ENCODE results near the gene RPS18. TPM values are rescaled to one million over a fixed set of nuclear protein-coding genes. Genes with fewer than 3 reads are reported as not detected.
A peak's percentile ranks its signal among the peaks of the same experiment; 100 is the strongest.

RPS18 gene
- total and polyA plus RNA-seq, 9 donors, result 4,177 to 11,953 (median 5,981) TPM

DNA sequence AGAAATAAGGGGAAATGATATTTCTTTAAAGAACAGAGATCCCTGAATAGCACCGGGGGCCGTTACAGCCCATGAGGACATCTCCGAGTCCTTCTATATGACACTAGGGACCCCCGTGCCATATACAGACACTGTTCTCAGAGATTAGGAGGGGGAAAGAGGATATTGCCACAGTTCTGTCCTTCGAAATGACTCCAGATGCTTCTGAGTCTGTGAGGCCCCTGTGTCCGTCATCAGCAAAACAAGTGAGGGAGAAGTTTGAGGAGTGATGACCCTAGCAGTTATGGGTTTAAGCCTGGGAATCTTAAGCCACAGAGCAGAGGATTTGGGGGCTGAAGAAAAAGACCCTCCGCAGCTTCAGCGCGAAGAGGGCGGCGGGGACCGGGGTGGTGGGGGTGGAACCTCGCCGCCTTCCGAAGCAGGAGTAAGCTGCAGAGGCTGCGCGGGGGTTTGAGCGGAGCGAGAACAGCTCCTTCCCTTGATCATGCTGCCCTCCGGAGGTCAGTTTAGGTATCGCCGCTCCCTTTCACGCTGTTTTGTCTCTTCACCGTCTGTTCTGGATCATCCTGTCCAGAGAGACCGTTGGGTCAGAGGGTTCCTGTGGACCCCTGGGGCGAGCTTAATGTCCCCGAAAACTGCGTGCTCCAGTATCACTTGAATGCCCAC lies 23.8 kb upstream of the RPS18 start:
- H3K27ac ChIP-seq, result peak overlapping the region; percentile 73 to 84
- H3K9me3 ChIP-seq, result no peaks in the 10 kb centered on the region
- no peaks in the 10 kb centered on the region for H3K27me3 ChIP-seq
- TF ChIP-seq EP300 (IDR thresholded peaks at IDR 0.05), result no peak
- TF ChIP-seq POLR2A (IDR thresholded peaks at IDR 0.05), result no peak
- TF ChIP-seq, protein P1, sequence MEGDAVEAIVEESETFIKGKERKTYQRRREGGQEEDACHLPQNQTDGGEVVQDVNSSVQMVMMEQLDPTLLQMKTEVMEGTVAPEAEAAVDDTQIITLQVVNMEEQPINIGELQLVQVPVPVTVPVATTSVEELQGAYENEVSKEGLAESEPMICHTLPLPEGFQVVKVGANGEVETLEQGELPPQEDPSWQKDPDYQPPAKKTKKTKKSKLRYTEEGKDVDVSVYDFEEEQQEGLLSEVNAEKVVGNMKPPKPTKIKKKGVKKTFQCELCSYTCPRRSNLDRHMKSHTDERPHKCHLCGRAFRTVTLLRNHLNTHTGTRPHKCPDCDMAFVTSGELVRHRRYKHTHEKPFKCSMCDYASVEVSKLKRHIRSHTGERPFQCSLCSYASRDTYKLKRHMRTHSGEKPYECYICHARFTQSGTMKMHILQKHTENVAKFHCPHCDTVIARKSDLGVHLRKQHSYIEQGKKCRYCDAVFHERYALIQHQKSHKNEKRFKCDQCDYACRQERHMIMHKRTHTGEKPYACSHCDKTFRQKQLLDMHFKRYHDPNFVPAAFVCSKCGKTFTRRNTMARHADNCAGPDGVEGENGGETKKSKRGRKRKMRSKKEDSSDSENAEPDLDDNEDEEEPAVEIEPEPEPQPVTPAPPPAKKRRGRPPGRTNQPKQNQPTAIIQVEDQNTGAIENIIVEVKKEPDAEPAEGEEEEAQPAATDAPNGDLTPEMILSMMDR (IDR thresholded peaks at IDR 0.05), result peak; percentile 94 to 96 (median 95)
- intact Hi-C loops (cut with DNase I), result loop anchor here (2.0 to 10.0 kb wide), 5 partner anchors 85 to 243 kb away; partner anchors contain the start of gene HLA-DOA (in 3 of the 4)
- peak; percentile 81 to 94 (median 93) for DNase-seq
- 1 to 3% (median 2%) methylated on average over 27 to 28 of the region's 28 CpGs for whole genome bisulfite sequencing, 3 donors
- H3K36me3 ChIP-seq, result no peaks in the 10 kb centered on the region
- H3K4me1 ChIP-seq (ENCODE audit: insufficient read depth), result peaks cover 3% of the 10 kb centered on the region
- peak overlapping the region; percentile 51 for H3K4me3 ChIP-seq

DNA sequence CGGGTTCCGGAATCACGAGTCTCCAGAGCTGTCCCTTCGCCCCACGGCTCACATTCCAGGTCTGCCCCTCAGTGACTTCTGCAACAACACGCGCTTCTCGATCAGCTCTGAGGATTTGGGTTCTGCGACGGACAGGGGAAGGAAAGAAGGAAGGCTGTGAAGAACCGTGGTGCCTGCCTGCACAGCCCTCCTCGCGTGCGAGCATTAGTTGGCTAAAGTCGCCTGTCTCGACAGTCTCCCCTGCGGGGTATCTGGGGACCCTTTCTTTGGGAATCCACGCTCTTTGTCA lies 23.3 kb upstream of the RPS18 start:
- Histone ChIP-seq H3K27ac (peak overlapping the region; percentile 73 to 84), H3K36me3 (no peaks in the 10 kb centered on the region), H3K4me1 (ENCODE audit: insufficient read depth) (peaks cover 3% of the 10 kb centered on the region), H3K9me3 (no peaks in the 10 kb centered on the region), H3K4me3 (peak overlapping the region; percentile 51), H3K27me3 (no peaks in the 10 kb centered on the region)
- DNase-seq, result peak in 1 of 5 donors; percentile 50
- 0 to 1% (median 1%) methylated on average over 18 of the region's 18 CpGs for WGBS, 3 donors
- intact Hi-C loops (cut with DNase I), result loop anchor here (2.0 to 10.0 kb wide), 5 partner anchors 86 to 244 kb away; partner anchors contain the start of gene HLA-DOA (in 3 of the 4)
- TF ChIP-seq EP300 (IDR thresholded peaks at IDR 0.05), result no peak
- TF ChIP-seq, protein P1 (IDR thresholded peaks at IDR 0.05), result peak in 1 of 3 donors; percentile 4

DNA sequence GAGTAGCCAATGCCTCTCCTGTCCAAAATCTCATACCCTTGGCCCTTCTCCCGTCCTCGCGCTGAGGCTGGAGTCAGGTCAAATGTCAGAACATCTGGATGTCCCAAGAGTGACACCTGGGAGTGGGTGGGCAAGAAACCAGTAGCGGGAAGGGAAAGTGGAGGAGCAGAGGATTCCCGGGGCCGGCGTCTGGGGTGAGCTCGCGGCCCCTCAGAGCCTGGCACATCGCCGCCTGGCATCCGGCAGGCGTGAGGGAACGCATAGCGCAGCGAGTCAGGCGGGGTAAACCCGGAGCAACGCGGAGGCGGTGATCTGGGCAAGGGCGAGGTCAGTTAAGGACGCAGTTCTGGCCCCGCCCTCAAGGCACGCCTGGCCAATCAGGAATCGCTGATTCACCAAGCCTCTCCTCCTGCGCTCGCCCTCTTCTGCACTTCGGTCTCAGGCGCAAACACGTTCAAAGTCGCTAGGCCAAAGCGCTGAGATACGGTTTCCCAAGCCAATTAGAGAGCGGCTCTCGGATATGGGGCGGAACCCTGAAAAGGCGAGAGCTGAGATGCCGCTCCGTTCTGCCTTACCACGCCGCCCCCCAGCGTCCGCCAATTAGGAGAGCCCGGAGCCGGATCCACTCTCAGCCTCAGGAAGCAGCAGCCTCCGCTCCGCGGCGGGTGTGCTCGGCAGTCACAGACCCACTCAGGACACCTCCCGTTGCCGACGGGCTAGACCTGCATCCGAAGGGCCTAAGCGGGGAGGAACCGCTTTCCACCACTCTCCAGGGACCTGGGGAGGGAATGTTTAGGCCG lies 22.7 kb upstream of the RPS18 start:
- 0% methylated on average over 51 to 58 of the region's 58 CpGs for WGBS, 3 donors
- Histone ChIP-seq H3K36me3 (no peaks in the 10 kb centered on the region), H3K4me3 (peak overlapping the region; percentile 62), H3K27ac (peak overlapping the region; percentile 78 to 84), H3K9me3 (no peaks in the 10 kb centered on the region), H3K27me3 (no peaks in the 10 kb centered on the region), H3K4me1 (ENCODE audit: insufficient read depth) (peaks cover 3% of the 10 kb centered on the region)
- intact Hi-C loops (cut with DNase I), result loop anchor here (2.0 to 10.0 kb wide), 5 partner anchors 86 to 244 kb away; partner anchors contain the start of gene HLA-DOA (in 3 of the 4)
- peak; percentile 94 to 98 (median 97) for DNase-seq
- TF ChIP-seq, protein P1 (IDR thresholded peaks at IDR 0.05), result peak in 2 of 3 donors; percentile 9 to 21
- peak; percentile 79 for TF ChIP-seq POLR2A (IDR thresholded peaks at IDR 0.05)
- TF ChIP-seq EP300 (IDR thresholded peaks at IDR 0.05), result no peak

DNA sequence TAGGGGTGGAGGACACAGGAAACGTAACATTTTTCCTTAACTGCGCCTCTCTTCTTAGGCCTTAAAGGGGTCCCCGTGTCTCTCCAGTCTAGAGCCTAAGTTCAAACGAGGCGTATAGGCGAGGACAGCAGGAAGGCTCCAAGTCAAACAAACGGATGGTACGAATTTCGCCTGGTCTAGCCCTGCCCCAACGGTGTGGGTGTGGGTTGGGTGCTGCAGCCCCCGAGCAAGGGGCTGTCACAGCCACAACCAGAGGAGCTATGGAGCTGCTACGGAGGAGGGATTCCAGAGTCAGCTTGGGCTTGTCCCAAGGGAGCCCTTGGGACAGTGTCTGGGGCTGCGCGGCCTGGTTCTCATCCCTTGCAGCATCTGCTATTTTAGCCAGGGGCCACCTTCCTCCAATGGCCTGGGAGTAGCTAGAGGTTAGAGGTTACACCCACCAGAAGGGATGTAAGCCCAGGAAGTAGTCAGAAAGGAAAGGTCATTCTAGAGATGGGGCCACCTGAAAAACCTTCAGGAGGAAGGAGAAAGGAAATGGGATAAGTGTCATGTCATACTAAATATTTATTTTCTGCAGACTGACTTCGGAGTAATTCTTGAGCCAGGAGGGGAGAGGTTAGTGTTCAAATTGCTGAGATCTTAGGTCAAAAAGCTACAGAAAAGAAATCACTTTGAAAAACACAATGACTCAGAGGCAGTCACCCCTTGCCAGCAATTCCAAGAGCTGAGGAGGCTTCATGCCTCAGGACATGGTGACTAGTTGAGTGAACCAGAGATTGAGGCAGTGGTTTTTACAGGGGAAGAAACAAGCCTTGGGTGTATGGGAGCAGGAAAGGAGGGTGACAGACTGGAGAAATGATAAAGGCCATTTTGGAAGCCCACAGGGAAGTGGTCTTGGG lies 21.9 kb upstream of the RPS18 start:
- intact Hi-C loops (cut with DNase I), result loop anchor here (2.0 to 10.0 kb wide), 5 partner anchors 87 to 245 kb away; partner anchors contain the start of gene HLA-DOA (in 3 of the 4)
- 9 to 17% (median 12%) methylated on average over 14 to 15 of the region's 15 CpGs for WGBS, 3 donors
- no peaks in the 10 kb centered on the region for H3K9me3 ChIP-seq
- H3K4me1 ChIP-seq (ENCODE audit: insufficient read depth), result peaks cover 3% of the 10 kb centered on the region
- TF ChIP-seq, protein P1 (IDR thresholded peaks at IDR 0.05), result no peak
- no peak for TF ChIP-seq EP300 (IDR thresholded peaks at IDR 0.05)
- no peak for TF ChIP-seq POLR2A (IDR thresholded peaks at IDR 0.05)
- H3K4me3 ChIP-seq, result peak overlapping the region; percentile 62
- no peaks in the 10 kb centered on the region for H3K27me3 ChIP-seq
- H3K27ac ChIP-seq, result peak overlapping the region; percentile 78 to 84
- peak in 3 of 5 donors; percentile 41 to 53 (median 47) for DNase-seq
- H3K36me3 ChIP-seq, result no peaks in the 10 kb centered on the region

Measured in ovary (tissue), 9 donors.